Measurements from ENCODE around the gene KDM1A.

The KDM1A gene

GRCh38 chr1:23079025-23079424, 59.8 kb downstream of the KDM1A start:
- no peak for DNase-seq

- no peak for DNase-seq
These were observed 61.6 kb downstream of the KDM1A start for GRCh38 chr1:23080885-23081284.

GRCh38 chr1:23081376-23081775, 62.1 kb downstream of the KDM1A start:
- DNase-seq, result no peak

GRCh38 chr1:23083714-23084480, 64.6 kb downstream of the KDM1A start:
- DNase-seq, result no peak

DNA sequence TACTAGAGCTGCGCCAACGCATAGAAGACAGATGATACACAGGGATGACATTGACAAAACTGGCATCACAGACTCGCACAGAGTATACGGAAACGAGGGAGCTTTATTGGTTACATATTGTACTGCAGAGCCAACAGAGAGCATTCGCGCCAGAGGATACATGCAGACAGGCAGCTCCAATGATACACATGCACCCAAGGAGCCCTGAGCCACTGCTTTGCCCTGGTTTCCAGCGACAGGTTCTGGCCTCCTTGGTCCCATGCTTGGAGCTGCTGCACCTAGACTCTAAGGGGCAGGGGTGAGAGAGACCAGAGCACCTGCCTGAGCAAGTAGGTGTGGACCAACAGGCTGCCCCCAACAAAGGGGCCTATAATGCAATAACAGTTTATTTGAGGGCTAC, 65.6 kb downstream of the KDM1A start:
- no peak for DNase-seq

DNA sequence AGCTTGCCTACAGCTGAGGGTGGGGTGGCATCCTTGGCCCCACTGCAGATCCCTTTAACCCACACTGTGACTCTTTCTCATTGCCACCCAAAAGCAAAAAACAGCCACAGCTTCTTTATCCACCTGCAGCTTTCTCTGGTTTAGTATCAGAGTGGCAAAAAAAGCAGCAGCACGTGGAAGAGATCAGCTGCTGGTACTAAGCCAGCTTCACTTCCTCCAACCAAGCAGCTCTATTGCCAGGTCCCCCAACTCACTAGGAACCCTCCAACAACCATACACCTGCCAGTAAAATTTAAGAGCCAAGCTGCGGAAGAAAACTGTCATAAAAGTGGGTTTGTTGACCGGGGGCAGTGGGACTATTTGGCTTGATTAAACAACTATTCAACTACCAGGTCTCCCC, 66.4 kb downstream of the KDM1A start:
- DNase-seq, result no peak

DNA sequence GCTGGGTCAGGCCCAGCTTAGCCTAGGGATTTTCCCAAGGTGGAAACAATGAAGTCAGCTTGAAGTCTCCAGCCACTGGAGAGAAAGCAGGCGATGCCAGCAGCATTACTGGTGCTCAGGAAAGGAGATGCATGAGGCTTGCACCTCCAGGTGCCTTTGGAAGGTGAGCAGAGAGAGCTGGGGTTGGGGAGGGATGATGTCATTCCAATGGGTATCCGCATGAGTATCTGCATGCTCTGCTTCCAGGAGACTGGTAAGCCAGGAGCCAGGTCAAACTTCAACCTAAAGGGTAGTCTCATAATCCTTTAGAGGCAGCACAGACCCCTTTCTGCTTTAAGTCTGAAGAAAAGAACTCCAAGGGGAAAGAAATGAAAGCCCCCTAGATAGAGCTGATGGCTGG, 68.8 kb downstream of the KDM1A start:
- no peak for DNase-seq

DNA sequence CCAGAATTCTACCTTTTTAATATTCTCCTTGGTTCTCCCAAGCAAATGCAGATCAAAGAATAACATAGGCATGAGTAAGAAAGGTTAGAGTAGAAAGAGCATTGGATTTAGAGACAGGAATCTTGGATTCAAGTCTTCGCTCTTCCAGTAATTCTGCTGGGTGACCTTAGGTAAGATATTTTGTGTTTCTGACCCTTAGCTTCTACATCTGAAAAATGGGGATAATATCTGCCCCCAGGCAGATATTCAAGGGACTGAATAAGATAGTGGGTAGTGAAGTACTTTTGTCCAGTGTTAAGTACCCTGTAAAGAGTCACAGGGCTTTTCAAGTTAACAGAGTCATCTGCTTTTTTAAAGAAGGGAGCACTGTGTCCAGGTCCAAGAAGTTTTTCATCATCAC, 70.8 kb downstream of the KDM1A start:
- DNase-seq, result no peak

GRCh38 chr1:23091545-23091944, 72.3 kb downstream of the KDM1A start:
- DNase-seq, result no peak

- DNase-seq, result no peak
These were observed 73.2 kb downstream of the KDM1A start for GRCh38 chr1:23092447-23092846.

GRCh38 chr1:23097316-23097715, 78.0 kb downstream of the KDM1A start:
- DNase-seq, result no peak

GRCh38 chr1:23098463-23099170, 79.3 kb downstream of the KDM1A start:
- DNase-seq, result no peak

- no peak for DNase-seq
These were observed 79.9 kb downstream of the KDM1A start for GRCh38 chr1:23099171-23099536.

DNA sequence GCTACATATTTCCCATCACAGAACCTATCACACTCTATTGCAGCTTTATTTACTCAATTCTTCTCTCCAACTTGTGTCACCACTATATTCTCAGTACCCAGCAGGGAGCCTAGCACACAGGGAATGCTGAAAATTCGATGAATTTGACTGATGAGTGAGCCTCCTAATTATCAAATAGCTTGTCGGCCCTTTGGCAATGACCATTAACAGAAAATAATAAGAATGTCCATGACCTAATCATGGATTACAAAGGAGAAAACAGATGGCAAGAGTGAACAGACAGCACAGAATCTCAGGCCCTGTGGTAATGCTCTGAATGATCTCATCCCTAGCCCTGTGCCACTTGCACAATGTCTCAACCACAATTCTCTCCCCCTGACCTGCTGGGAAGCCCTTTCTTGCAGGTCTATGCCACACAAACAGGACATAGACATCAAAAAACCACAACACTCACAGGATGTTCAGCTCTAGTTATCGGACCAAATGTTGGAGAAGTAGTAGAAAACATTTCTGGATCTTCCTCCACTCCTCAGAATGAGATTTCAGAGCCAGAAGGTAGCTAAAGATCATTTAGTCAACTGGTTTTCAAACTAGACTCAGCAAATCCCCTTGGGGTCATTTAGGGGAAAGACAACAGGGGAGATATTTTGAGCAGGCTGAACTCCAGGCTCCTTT, 80.9 kb downstream of the KDM1A start:
- DNase-seq, result no peak

DNA sequence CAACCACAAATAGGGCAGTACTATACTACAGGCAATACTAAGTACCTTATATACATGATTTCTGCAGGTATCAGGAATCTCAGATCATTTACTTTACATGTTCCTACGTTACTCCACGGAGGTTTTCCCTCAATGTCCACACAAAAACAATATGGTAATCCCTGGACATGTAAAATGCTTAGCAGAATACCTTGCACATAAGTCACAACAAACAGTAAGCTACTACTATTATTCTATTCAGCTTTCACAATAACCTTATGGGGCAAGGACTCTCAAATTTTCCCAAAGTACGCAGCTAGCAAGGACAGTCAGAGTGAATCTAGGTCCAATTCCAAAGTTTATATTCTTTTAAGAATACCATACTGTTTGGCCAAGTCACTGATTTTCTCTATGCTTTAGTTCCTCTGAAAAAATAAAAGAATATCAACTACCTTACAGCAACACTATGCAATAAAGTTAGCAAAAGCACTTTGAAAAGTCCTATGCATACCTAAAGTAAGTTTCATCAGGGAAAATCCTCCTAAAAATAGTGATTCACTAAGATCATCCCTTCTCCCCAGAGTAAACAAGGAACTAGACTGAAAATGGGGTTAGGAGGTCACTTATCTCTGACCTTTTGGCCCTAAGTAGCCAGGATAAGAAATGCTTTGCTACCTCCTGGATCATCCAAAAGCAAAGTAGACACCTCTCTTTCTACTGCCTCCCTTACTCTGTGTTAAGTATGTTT, 82.0 kb downstream of the KDM1A start:
- no peak for DNase-seq

GRCh38 chr1:23101887-23102286, 82.6 kb downstream of the KDM1A start:
- DNase-seq, result no peak

DNA sequence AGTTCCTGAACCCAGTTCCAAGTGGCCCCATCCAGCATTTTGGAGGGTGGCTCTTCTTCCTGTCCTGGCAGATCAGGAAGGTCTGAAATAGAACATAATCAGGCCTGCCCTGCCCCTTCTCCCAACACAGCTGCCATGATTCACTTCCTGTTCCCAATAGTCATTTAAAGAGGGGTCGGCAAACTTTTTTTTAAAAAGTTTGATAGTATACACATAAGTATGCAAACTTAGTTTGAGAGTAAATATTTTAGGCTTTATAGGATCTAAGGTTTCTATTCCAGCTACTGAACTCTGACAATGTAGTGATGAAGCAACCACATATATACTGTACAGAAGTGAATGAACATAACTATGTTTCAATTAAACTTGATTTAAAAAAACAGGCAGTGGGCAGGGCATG, 83.0 kb downstream of the KDM1A start:
- no peak for DNase-seq

DNA sequence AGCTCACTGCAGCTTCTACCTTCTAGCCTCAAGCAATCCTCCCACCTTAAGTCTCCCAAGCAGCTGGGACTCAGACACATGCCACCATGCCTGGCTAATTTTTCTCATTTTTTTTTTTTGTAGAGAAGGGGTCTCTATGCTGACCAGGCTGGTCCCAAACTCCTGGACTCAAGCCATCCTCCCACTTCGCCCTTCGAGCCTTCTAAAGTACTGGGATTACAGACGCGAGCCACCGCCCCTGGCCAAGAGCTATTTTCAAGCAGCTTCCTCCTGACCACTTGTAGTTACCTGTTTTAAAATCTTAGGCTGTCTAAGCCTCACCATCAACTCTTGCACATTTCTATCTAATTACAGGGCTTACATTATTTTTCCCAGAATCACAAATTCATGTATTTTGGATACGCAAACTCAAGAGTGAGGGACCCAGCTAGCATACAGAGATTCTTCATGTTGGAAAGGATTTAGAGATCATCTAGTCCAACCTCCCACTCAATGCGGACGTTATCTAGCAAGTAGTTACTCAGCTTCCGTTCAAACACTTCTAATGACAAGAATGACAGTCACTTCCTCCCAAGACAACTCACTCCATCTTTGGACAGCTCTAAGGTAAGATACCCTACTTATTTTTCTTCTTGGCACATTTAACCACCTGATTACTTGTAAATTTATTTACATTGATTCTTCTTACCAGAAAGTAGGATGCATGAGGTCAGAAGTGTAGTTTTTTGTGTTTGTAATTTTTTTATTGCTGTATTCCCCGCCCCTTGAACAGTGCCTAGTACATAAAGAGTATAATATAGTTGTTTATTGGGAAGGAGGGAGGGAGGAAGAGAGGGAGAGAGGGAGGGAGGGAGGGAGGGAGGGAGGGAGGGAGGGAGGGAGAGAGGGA, 84.0 kb downstream of the KDM1A start:
- no peak for DNase-seq

GRCh38 chr1:23108918-23109533, 89.8 kb downstream of the KDM1A start:
- no peak for DNase-seq

- no peak for DNase-seq
These were observed 91.1 kb downstream of the KDM1A start for GRCh38 chr1:23110391-23110790.

DNA sequence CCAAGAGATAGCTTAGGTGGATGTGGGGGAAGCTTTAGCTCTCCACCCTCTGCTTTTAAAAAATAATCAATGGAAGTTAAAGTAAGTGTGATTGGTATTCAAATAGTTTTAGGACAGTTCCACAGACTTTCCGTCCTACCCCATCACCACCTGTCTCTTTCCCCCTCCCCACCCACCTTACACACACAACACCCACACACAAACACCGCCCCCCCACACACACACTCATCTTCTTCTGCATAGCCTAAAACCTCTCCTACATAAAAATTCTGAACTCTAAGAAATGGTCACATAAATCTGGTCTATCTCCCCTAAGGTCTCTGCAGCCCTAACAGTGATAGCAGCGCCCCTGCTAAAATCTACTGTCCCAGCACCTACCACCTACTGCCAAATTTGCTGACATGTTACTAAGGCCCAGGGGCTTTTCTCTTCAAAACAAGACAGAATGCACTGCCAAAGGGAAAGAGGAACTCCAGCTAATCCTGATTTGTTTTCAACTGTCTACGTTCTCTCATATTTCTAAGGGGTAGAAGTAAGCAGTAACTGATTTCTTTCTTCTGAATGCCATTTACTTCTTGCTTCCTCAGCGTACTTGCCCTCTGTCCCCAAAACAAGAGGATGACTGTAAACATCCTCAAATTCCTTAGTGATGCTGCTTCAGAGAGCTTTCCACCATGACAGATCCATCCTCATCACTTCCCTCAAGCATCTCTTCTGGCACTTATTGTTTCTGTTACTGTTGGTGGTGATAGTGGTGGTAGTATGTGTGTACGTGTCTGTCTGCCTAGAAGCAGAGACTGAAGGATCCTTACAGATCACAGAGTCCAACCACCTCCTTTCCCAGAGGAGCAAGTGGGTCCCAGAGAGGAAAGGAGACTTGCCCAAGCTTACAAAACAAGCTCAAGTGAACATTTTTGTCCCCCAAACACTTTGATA, 92.6 kb downstream of the KDM1A start:
- no peak for DNase-seq

Data from NCI-H1417 treated with DMSO at 0.1 percent for 48 hours (cell line).